ENCODE measurements around the gene ZNF581.

ZNF581 gene

GRCh38 chr19:55643003-55643886 is at the start of gene ZNF581:
ZNF581 (plus strand) TSS chr19:55643649; CDS start chr19:55644572, 923 bp downstream.
- DNase-seq (ENCODE audit: low read depth in 2 of 2) = peak; percentile 60 to 75

- DNase-seq (ENCODE audit: low read depth in 2 of 2) = no peak
Observed at GRCh38 chr19:55594996-55595545, 48.4 kb upstream of the ZNF581 start.

DNA sequence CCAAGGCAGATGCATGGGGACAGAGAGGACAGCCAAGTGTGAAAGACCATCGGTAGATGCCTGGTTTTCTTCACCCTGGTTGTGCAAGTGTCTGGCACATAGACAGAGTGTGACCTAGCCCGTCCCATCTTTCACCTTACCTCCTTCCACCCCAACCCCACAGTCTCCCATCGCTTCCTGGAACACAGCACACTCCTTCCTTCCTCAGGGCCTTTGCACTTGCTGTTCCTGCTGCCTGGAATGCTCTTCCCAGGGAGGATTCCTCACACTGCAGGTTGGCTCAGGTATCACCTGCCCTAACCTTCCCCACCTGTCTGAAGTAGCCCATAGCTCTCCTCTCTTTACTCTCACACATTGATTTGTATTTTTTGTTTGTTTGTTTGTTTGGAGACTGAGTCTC is 47.1 kb upstream of the ZNF581 start:
- DNase-seq (ENCODE audit: low read depth in 2 of 2) = no peak

- DNase-seq (ENCODE audit: low read depth in 2 of 2) = no peak
Observed at GRCh38 chr19:55597501-55597921, 45.9 kb upstream of the ZNF581 start.

GRCh38 chr19:55598034-55598433 is 45.4 kb upstream of the ZNF581 start:
- no peak for DNase-seq (ENCODE audit: low read depth in 2 of 2)

DNA sequence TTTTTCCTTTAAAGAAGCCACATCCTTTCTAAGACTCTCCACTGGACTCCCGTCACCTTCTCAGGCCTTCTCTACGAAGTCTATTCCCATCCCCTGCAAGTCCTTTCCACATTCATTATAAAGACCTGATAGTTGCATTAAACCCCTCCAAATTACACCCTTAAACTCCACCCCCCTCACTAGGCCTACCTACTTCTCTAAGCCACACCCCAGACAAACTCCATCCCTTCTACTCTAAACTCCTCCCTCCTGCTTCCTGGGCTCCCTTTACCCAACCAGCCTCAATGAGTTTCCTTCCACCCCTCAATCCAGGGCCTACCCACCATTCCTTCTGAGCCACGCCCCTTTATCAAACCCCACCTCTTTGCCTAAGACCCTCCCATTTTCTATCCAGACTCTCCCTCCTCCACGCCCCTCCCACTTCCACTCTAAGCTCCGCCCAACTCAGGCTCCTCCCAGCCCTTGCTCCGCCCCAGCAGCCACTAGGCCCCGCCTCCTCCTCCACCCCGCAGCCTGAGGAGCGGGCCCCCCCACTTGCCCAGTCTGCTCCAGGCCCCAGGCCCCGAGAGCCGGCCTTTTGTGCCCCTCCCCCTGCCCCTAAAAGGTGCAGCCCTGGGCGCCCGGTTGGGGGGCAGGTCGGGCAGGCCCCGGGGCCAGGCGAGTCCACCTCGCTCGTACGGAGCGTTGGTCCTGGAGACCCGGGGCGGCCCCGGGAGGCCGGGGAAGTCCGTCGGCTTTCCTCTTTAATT is 44.6 kb upstream of the ZNF581 start:
- peak; percentile 83 to 86 for DNase-seq (ENCODE audit: low read depth in 2 of 2)

DNA sequence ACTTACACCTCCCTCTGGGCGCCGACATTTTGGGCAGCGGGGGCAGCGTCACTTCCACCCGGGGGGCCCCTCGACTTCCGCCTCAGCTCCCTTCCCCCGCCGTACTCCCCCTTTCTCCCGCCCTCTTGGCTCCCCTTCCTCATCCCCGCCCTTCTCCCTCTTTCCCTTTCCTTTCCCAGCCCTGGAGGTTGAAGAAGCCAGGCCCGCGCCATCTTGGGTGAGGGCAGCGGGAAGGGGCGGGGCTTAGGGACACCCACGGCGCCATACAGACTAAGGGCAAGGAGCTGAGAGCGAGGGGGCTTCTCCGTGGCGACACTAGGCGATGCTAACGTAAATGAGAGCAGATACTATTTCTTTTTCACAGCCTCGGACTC is 44.0 kb upstream of the ZNF581 start, which contains the start of gene FIZ1:
Gene FIZ1, minus strand, starts transcription at position 50 of the 374 bp plus-strand sequence. CDS start 1,652 bp downstream, outside the sequence.
- DNase-seq (ENCODE audit: low read depth in 2 of 2) = peak; percentile 91 to 95

DNA sequence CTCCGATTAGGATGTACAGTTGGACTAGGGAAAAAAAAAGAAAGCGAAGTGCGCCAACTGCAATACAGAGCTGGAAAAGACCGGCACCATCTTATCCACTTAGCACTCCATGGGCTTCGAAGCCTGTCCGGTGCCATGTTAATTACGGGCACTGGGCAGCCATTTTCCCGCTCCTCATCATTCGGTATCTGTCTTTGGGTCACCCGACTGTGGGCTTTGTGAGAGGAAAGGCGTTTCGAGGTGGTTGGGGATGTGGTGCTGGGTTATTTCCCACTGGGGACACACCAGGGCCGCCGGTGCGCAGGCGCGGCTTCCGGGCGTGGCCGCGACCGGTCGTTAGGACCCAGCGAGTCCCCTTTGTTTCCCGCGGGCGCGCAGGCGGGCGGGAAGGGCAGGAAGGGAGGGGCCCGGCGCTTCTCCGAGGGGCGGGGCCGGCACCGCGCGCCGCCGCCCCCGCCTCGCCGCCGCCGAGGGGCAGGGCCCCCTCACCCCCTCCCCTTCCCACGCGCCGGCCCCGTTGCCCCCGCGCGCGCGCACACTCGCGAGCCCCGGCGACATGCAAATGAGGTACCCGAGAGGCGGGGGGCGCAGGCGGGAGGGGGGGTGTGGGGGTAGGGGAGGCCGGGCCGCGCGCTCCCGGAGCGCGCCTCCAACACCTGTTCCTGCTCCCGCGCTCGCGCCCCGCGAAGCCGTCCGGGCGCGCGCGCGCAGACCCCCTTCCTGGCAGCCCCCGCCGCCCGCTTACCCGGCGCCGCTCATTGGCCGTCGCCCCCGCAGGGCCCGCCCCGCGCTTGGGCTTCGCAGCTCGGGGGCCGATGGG is 43.4 kb upstream of the ZNF581 start, which contains the start of gene ZNF524:
Gene ZNF524, plus strand, starts transcription at position 447 of the 820 bp plus-strand sequence. CDS start 1,825 bp downstream, outside the sequence.
- peak; percentile 73 to 81 for DNase-seq (ENCODE audit: low read depth in 2 of 2)

- DNase-seq (ENCODE audit: low read depth in 2 of 2) = no peak
Observed at GRCh38 chr19:55600662-55601028, 42.8 kb upstream of the ZNF581 start.

GRCh38 chr19:55601084-55601483 is 42.4 kb upstream of the ZNF581 start:
- no peak for DNase-seq (ENCODE audit: low read depth in 2 of 2)

- no peak for DNase-seq (ENCODE audit: low read depth in 2 of 2)
Observed at GRCh38 chr19:55602104-55603001, 41.1 kb upstream of the ZNF581 start.

DNA sequence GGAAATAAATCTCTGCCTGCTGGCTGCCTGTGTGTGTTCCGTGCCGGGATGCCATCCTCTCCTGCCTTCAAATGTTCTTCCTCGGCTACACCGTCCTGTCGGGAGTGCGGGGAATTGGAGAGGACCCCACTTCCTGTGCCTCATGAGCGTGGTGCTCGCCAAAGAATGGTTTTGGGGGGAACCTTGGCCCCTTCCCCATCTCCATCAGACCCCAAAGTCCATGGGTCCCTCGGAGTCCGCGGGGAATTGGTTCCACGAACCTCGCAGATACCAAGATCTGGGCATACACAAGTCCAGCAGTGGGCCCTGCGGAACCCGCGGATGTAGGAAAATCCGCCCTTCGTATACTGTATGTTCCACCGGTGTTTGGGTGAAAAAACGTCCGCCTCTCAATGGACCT is 40.3 kb upstream of the ZNF581 start:
- DNase-seq (ENCODE audit: low read depth in 2 of 2) = no peak

- no peak for DNase-seq (ENCODE audit: low read depth in 2 of 2)
Observed at GRCh38 chr19:55603581-55604292, 39.7 kb upstream of the ZNF581 start.

DNA sequence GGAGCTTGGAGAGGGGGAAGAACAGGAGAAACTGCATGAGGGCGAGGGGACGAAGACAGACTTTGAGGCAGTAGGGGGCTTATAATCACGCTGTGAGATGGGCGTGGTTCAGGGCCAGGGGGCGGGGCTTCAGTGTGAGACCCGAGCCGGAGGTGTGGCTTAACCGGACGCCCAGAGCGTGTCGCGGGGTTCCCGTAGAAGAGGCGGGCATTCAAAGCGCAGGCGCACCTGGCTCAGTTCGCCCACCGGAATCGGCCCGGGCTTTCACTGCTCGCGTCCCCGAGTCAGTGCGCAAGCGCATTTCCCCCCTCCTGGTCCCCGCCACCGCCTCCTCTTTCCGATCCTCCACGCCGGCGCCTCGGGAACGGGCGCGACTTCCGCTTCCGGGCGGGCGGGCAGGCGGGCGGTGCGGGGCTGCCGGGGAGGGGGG is 38.2 kb upstream of the ZNF581 start:
- DNase-seq (ENCODE audit: low read depth in 2 of 2) = peak; percentile 97 to 99

DNA sequence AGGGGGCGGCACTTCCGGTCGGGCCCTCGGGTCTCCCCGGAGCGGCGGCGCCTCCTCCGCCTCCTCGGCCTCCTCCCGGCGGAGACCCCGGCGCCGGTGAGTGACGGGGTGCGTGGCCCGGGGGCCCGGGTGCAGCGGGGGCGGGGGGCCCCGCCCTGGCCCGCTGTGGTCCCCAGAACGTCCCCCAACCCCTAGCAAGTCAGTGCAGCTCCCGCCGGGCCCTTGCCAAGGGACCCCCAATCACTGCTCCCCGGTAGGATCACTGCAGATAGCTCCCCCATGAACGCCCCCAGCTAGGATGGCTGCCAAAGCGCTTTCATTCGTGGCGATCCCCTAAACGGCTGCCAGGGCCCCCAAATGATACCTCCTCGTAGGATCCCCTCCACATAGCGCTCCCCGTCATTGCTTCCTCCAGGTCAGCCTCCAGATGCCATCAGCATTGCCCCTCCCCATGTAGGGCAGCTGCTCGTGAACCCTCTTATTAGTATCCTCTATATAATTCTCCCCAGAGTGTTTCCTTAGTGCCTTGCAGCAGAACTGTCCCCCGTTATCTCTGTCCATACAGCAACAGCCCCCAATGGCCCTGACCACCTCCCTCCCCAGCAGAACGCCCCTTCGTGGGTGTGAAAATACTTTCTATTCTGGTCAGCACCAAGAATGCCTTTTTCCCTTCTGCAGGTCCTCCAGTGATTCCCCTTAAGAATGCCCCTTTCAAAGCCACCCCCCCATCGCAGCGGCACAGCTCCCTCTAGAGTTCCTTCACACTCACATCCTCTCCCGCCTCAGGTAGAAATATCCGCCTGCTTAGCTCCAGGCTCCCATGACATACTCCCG is 37.6 kb upstream of the ZNF581 start, which contains the start of gene ZNF865:
Gene ZNF865, plus strand, starts transcription at position 11 of the 834 bp plus-strand sequence. CDS start 7,972 bp downstream, outside the sequence.
- DNase-seq (ENCODE audit: low read depth in 2 of 2) = peak; percentile 58

DNA sequence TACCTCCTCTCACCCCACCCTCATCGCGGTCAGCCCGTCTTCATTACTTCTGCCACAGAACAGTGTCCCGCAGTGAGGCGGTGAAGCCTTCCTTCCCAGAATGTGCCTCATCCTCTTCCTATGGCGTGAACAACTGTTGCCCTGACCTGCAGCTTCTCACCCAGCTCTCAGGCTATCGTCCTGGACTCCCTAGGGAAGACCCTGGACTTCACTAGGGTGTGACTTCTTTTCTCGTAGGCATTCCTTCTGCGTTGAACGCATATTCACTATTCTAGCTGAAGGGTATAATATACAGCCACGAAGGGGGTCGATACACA is 37.0 kb upstream of the ZNF581 start:
- no peak for DNase-seq (ENCODE audit: low read depth in 2 of 2)

DNA sequence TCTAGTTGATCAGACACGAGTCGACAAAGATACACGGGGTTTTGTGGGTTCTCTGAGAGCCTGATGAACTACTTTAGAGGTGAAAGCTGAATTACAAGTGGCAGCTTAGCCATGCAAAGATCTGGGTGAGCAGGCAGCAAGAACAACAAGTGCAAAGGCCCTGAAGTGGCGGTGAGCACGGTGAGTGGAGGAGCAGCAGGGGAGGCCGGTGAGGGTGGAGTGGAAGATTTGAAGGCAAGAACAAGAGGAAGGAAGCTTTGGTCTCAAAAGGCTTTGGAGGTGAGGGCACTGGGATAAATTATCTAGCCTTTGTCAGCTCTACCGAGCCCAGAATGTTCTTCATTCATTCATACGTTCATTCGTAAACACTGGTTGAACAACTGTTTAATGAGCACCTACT is 36.6 kb upstream of the ZNF581 start:
- no peak for DNase-seq (ENCODE audit: low read depth in 2 of 2)

DNA sequence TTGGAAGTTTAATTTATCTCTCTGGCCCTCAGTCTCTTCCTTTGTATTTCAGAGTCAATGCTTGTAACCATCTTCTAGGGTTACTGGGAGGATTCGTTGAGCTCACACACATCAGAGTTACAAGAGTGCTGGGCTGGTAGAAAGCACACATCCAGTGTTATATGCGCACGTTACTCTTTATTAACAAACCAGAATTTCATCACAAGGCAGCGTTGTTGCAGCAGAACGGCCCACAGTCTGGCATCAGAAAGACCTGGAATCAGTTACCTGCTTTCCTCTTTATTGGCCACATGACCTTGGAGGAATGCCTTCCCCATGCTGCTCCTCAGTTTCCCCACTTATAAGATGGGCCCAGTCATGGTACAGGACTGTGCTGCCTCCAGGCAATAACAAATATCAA is 34.1 kb upstream of the ZNF581 start:
- DNase-seq (ENCODE audit: low read depth in 2 of 2) = no peak

Data from stimulated activated CD8-positive, alpha-beta memory T cell treated with anti-CD3 and anti-CD28 coated beads, Interleukin-7, amount 100 ng/mL, for 4 hours (primary cell).